Measurements from ENCODE around the gene DMD.

DNA sequence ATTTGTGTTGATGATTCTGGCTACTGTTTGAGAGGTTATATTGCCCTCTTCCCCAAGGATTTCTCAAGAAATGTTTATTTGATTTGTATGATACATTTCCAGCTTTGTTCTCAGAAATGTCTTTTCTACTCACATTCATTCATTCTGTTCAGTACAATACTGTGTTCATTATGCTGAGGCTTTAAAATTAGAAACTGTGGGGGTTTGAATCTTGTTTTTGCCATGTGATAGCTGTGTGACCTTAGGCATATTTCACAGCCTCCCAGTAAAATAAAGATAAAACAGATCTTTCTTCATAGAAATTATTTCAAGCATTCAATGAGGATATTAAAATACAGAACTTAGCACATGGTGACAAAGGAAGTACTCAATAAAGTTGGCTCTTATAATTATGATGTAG is 123.9 kb downstream of the DMD start:
- TF ChIP-seq EZH2 (IDR thresholded peaks at IDR 0.05; ENCODE audit: insufficient read depth, poor library complexity, severe bottlenecking) = no peak
- TF ChIP-seq EZH2phosphoT487 (IDR thresholded peaks at IDR 0.05; ENCODE audit: insufficient read depth, low read depth) = no peak

Measured in GM23248 (cell line).